GM21737 (cell line): ENCODE data around the gene B4GALT1.
A peak's percentile ranks its signal among the peaks of the same experiment; 100 is the strongest.

Experiments used
- ATAC-seq: cut with Tn5 transposase; IDR thresholded peaks from one replicate; pipeline ENCODE4 v1.9.1; 2021; ENCODE audit warnings: mild to moderate bottlenecking, moderate library complexity; ENCODE audit not compliant: unreplicated experiment

Gene B4GALT1

GRCh38 chr9:33142535-33142934 lies 24.6 kb downstream of the B4GALT1 start:
- peak; percentile 27 for ATAC-seq

GRCh38 chr9:33140401-33141360 lies 26.5 kb downstream of the B4GALT1 start:
- no peak for ATAC-seq

- no peak for ATAC-seq
These were observed 27.5 kb downstream of the B4GALT1 start for GRCh38 chr9:33139421-33140228.

- ATAC-seq = no peak
These were observed 28.4 kb downstream of the B4GALT1 start for GRCh38 chr9:33138768-33139167.

- no peak for ATAC-seq
These were observed 29.3 kb downstream of the B4GALT1 start for GRCh38 chr9:33137781-33138264.

GRCh38 chr9:33136721-33137670 lies 30.1 kb downstream of the B4GALT1 start:
- no peak for ATAC-seq

GRCh38 chr9:33135470-33135958 lies 31.6 kb downstream of the B4GALT1 start:
- ATAC-seq = no peak

- ATAC-seq = no peak
These were observed 32.1 kb downstream of the B4GALT1 start for GRCh38 chr9:33135031-33135461.

- ATAC-seq = no peak
These were observed 34.0 kb downstream of the B4GALT1 start for GRCh38 chr9:33133186-33133585.

GRCh38 chr9:33131790-33132772 lies 35.1 kb downstream of the B4GALT1 start:
- ATAC-seq = no peak

GRCh38 chr9:33130961-33131789 lies 36.0 kb downstream of the B4GALT1 start:
- no peak for ATAC-seq

- ATAC-seq = peak; percentile 58
These were observed 37.0 kb downstream of the B4GALT1 start for GRCh38 chr9:33129886-33130881.

- no peak for ATAC-seq
These were observed 37.8 kb downstream of the B4GALT1 start for GRCh38 chr9:33129251-33129885.

GRCh38 chr9:33128570-33128969 lies 38.6 kb downstream of the B4GALT1 start:
- no peak for ATAC-seq

- ATAC-seq = no peak
These were observed 39.3 kb downstream of the B4GALT1 start for GRCh38 chr9:33127881-33128280.
